GM23338 (cell line): Measurements from ENCODE around the gene CCDC24.

Source experiments
- CREB1 ChIP-seq: fragments of 250-450 bp; sonication (Bioruptor Pico); IDR thresholded peaks from 2 replicates; pipeline ENCODE4 v1.5.0; 2020; ENCODE audit warnings: low read depth, mild to moderate bottlenecking, moderate library complexity
- CTCF ChIP-seq, 2 experiments: fragments of 200-600 bp in 1 of 2; sonication (generic) in 1 of 2; conservative IDR thresholded peaks; 2 replicates each; pipeline versions ENCODE4 v1.5.1 to v1.6.1; 2016 to 2017; ENCODE audit warnings: antibody characterized with exemption in 2 of 2, low read depth in 2 of 2, mild to moderate bottlenecking in 2 of 2, moderate library complexity in 1 of 2
- EZH2 ChIP-seq: fragments of 200-600 bp; sonication (generic); IDR thresholded peaks from one replicate; pipeline ENCODE4 v1.8.0; 2017; ENCODE audit warnings: antibody characterized with exemption, mild to moderate bottlenecking, low read depth; ENCODE audit not compliant: unreplicated experiment
- JUNB ChIP-seq: IDR thresholded peaks from one replicate; pipeline ENCODE4 v1.6.1; 2016; ENCODE audit warnings: antibody characterized with exemption; ENCODE audit not compliant: unreplicated experiment
- REST ChIP-seq: IDR thresholded peaks from one replicate; pipeline ENCODE4 v1.6.1; 2018; ENCODE audit warnings: antibody characterized with exemption; ENCODE audit not compliant: unreplicated experiment
- ZNF114 ChIP-seq: fragments of 250-450 bp; sonication (Bioruptor Pico); IDR thresholded peaks from 2 replicates; pipeline ENCODE4 v1.5.0; 2020; ENCODE audit warnings: mild to moderate bottlenecking, moderate library complexity

GRCh38 chr1:44024903-44025525 is 33.6 kb downstream of the CCDC24 start:
- no peak for TF ChIP-seq CTCF (conservative IDR thresholded peaks at IDR 0.05; ENCODE audit: low read depth in 2 of 2)
- no peak for TF ChIP-seq EZH2
- TF ChIP-seq REST: no peak
- no peak for TF ChIP-seq CREB1 (CRISPR knock-in tag)
- no peak for TF ChIP-seq JUNB
- no peak for TF ChIP-seq ZNF114 (CRISPR knock-in tag)
